NCI-H524 (cell line): Measurements from ENCODE around the gene CYB5A.
"Not testable (repeated sequence)": the region's sequence is repeated elsewhere in the genome, so short reads cannot be mapped to it uniquely, and the experiment has no call there.

Experiments used
- DNase-seq, 2 experiments: peaks; one replicate each; lab custom pipeline; 2025; lab: John Stamatoyannopoulos, UW

Gene CYB5A

GRCh38 chr18:74294526-74294925 lies 2.8 kb upstream of the CYB5A start:
- no peak for DNase-seq

- peak in 1 of 2 experiments; percentile 2 for DNase-seq
Observed at GRCh38 chr18:74292982-74293381, 1.2 kb upstream of the CYB5A start.

- no peak for DNase-seq
Observed at GRCh38 chr18:74292541-74292858, 737 bp upstream of the CYB5A start.

GRCh38 chr18:74291472-74291770 lies 342 bp downstream of the CYB5A start:
- no peak for DNase-seq

GRCh38 chr18:74290794-74291471 lies 830 bp downstream of the CYB5A start:
- DNase-seq, result peak in 1 of 2 experiments; percentile 4

DNA sequence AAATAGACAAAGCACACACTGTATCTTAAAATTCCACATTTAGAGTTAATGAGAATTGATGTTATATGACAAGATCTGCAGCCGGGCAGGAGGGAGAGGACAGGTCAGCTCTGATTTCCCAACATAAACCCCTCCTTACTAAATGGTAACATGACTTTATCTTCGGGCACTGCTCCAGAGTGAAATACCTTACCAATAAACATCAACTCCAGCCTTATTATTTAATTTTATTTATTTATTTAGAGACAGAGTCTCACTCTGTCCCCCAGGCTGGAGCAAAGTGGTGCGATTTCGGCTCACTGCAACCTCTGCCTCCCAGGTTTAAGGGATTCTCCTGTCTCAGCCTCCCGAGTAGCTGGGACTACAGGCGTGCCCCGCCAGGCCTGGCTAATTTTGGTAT lies 1.7 kb downstream of the CYB5A start:
- DNase-seq, result no peak

DNA sequence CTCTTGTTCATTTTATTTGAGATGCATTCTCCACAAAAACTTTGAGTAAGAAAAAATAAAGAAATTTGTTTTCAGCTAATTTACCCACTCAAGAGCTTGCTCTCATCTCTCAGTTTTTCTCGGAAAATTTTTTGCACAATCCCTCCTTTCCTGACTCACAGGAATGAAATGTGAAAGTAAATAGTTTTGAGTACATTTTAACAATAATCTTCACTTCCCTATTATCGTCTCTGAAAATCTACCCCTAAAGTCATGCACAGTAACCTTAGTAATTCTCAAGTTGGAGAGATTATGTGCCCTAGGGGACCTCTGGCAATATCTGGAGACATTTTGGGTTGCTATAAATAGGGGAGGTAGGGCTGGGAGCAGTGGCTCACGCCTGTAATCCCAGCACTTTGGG lies 2.6 kb downstream of the CYB5A start:
- no peak for DNase-seq

DNA sequence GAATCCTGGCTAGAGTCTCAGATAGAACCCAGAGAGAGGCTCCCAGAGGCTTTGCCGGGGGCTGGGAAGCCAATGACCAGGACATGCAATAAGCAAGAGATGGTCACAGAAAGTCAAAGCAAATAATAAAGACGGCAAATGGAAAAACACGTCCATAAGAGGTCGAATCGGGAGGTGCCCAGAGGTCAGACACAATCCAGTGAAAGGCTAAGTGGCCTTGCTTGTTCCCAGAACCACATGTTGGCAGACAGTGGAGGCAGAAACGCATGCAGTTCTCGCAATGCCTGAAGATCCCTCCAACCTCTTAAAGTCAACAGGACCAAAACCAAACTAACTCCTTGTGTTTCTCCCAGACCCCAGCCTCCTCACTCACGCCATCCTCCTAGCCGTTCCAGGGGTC lies 3.0 kb downstream of the CYB5A start:
- no peak for DNase-seq

GRCh38 chr18:74288041-74288440 lies 3.7 kb downstream of the CYB5A start:
- DNase-seq, result no peak

- DNase-seq, result no peak
Observed at GRCh38 chr18:74286856-74287255, 4.9 kb downstream of the CYB5A start.

DNA sequence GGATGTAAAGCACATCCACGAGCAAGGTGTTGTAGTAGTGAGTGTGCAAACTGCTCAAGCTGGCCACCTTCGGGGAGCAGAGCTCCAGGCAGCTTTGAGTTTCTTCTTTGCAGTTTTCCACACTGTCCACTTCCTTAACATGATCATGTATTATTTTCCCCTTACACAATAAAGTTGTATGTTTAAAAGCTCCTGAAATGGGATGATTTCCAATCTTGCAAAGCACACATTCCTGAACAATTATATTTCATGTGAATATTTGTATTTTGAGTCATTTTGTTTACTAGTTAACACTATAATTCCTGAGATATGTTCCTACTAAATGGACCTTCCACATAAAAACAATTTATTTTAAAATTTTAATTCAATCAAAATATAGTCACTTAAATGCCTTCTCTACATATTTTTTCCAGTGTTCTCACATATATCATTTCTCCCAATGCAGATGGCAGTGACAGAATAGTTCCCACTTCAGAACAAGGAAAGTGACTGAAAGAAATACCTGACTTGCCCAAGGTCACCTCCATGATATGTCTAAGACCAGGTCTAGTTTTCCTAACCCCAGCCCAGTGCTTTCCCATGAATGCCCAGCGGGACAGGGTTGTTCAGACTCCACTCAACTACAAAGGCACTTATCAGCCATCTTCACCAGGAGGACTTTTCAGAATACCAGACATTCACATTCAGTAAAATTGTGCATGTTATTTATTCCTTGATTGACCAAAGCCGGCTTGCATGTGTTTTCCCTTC lies 5.5 kb downstream of the CYB5A start:
- no peak for DNase-seq

DNA sequence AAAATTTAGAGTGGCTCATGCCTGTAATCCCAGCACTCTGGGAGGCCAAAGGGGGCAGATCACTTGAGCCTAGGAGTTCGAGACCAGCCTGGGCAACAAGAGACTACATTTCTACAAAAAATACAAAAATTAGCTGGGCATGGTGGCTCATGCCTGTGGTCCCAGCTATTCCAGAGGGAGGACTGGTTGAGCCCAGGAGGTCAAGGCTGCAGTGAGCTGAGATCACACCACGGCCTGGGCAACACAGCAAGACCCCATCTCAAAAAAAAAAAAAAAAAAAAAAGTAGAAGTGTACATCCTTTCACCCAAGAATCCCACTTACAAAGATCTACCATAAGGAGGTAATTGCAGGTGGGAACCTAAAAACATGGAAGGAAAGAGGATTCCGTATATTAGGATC lies 6.2 kb downstream of the CYB5A start:
- not testable (repeated sequence) for DNase-seq

- DNase-seq, result no peak
Observed at GRCh38 chr18:74284980-74285355, 6.8 kb downstream of the CYB5A start.

GRCh38 chr18:74284191-74284979 lies 7.4 kb downstream of the CYB5A start:
- DNase-seq, result no peak

DNA sequence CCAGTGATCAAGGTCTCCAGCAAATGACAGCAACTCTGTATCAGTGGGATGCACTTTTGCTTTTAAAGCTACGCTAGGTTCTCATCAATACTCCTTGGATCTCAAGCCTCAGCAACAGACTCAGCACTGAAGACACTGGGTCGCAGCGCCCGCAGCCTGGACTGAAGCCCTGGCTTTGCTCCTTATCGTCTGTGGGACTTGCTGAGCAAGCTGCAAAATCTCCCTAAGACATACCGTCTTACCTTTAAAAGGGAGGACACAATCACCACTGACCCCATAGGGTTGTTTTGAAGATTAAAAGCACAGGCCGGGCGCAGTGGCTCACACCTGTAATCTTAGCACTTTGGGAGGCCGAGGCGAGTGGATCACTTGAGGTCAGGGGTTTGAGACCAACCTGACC lies 8.1 kb downstream of the CYB5A start:
- DNase-seq, result no peak

- DNase-seq, result no peak
Observed at GRCh38 chr18:74282755-74283554, 8.8 kb downstream of the CYB5A start.

- no peak for DNase-seq
Observed at GRCh38 chr18:74281980-74282754, 9.6 kb downstream of the CYB5A start.

- DNase-seq, result peak; percentile 24 to 71
Observed at GRCh38 chr18:74281011-74281979, 10.5 kb downstream of the CYB5A start.

- DNase-seq, result no peak
Observed at GRCh38 chr18:74278983-74279382, 12.8 kb downstream of the CYB5A start.

- DNase-seq, result peak; percentile 17 to 63
Observed at GRCh38 chr18:74278058-74278457, 13.7 kb downstream of the CYB5A start.
